GM18867 (cell line): Measurements from ENCODE around the gene CCL13.
"Not testable (repeated sequence)": the region's sequence is repeated elsewhere in the genome, so short reads cannot be mapped to it uniquely, and the experiment has no call there.

Experiments
- ATAC-seq: cut with Tn5 transposase; IDR thresholded peaks from one replicate; pipeline ENCODE4 v1.9.1; 2021; ENCODE audit warnings: mild to moderate bottlenecking, moderate library complexity; ENCODE audit not compliant: unreplicated experiment

Gene CCL13

GRCh38 chr17:34356194-34356593 lies at the start of gene CCL13:
CCL13 (plus strand) TSS chr17:34356480; CDS start chr17:34356527, 47 bp downstream.
- ATAC-seq: no peak

GRCh38 chr17:34307110-34307509 lies 49.2 kb upstream of the CCL13 start:
- ATAC-seq: no peak

GRCh38 chr17:34308371-34308770 lies 47.9 kb upstream of the CCL13 start:
- no peak for ATAC-seq

- ATAC-seq: no peak
Measured at GRCh38 chr17:34311291-34311690, 45.0 kb upstream of the CCL13 start.

GRCh38 chr17:34312080-34312479 lies 44.2 kb upstream of the CCL13 start:
- no peak for ATAC-seq

- no peak for ATAC-seq
Measured at GRCh38 chr17:34313164-34313563, 43.1 kb upstream of the CCL13 start.

- no peak for ATAC-seq
Measured at GRCh38 chr17:34314279-34314678, 42.0 kb upstream of the CCL13 start.

- no peak for ATAC-seq
Measured at GRCh38 chr17:34318474-34318873, 37.8 kb upstream of the CCL13 start.

GRCh38 chr17:34319039-34319483 lies 37.2 kb upstream of the CCL13 start, which contains the start of gene CCL8:
CCL8 (plus strand) TSS chr17:34319435; CDS start chr17:34319502, 67 bp downstream.
- no peak for ATAC-seq

GRCh38 chr17:34321964-34322363 lies 34.3 kb upstream of the CCL13 start:
- no peak for ATAC-seq

GRCh38 chr17:34327580-34327979 lies 28.7 kb upstream of the CCL13 start:
- ATAC-seq: not testable (repeated sequence)

GRCh38 chr17:34337701-34338100 lies 18.6 kb upstream of the CCL13 start:
- ATAC-seq: no peak

GRCh38 chr17:34339138-34339770 lies 17.0 kb upstream of the CCL13 start:
- ATAC-seq: no peak

GRCh38 chr17:34341916-34342315 lies 14.4 kb upstream of the CCL13 start:
- no peak for ATAC-seq

- no peak for ATAC-seq
Measured at GRCh38 chr17:34347063-34347462, 9.2 kb upstream of the CCL13 start.

GRCh38 chr17:34349751-34350150 lies 6.5 kb upstream of the CCL13 start:
- no peak for ATAC-seq

GRCh38 chr17:34351096-34351495 lies 5.2 kb upstream of the CCL13 start:
- ATAC-seq: no peak

GRCh38 chr17:34352191-34352590 lies 4.1 kb upstream of the CCL13 start:
- ATAC-seq: no peak

GRCh38 chr17:34354637-34355036 lies 1.6 kb upstream of the CCL13 start:
- ATAC-seq: no peak

- no peak for ATAC-seq
Measured at GRCh38 chr17:34357398-34357797, 1.1 kb downstream of the CCL13 start.

GRCh38 chr17:34358631-34359030 lies 2.4 kb downstream of the CCL13 start:
- ATAC-seq: no peak

- ATAC-seq: no peak
Measured at GRCh38 chr17:34360601-34361270, 4.5 kb downstream of the CCL13 start.
